ENCODE results near the gene ZW10.

DNA sequence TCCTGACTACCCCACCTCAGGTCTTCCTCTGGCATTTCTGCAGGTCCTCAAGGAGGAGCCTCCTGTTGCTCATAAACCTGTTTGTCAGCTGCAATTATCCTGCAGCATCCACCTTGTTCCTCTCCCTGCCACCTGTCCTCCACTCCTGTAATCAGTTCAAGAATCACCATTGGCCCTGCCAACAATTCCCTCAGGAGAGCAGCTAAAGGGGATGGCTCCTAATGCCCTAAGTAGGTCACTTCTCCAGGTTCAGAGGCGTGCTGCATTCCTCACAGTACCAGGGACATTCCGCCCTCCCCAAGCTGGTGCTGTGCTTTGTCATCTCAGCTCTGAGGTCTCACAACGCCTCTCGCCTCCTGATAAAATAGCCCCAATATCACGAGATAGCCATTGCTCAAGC lies 8.2 kb upstream of the ZW10 start:
- TF ChIP-seq EZH2 (IDR thresholded peaks at IDR 0.05) (no peak), POLR2AphosphoS5 (IDR thresholded peaks at IDR 0.05; ENCODE audit: borderline replicate concordance, low read depth, low read length) (no peak), FOXP2 (optimal IDR thresholded peaks at IDR 0.05; ENCODE audit: control extremely low read depth, extremely low read length, insufficient read depth) (no peak)

Measured in SK-N-MC (cell line).